WTC11 (cell line): ENCODE data around the gene TEKT2. TPM values are rescaled to one million over a fixed set of nuclear protein-coding genes. Genes with fewer than 3 reads are reported as not detected.

Experiments
- ATAC-seq: fragments of 200-7000 bp; cut with Tn5 transposase; 2 replicates; pipeline ENCODE4 v1.10.0; 2021; ENCODE audit warnings: mild to moderate bottlenecking, moderate library complexity
- Bru-seq: library from RNA; stranded (reverse); fragments of 400-500 nt; gene quantifications from one replicate; lab custom pipeline; 2021; lab: Mats Ljungman, UMichigan
- CTCF ChIA-PET: fragments of 300-600 bp; sonication (Branson Sonifier 250); formaldehyde crosslinking; loops from one replicate; lab custom pipeline; 2021; ENCODE audit warnings: antibody characterized with exemption; lab: Charles Lee
- POLR2A ChIA-PET: fragments of 350-600 bp; sonication (Branson Sonifier 250); formaldehyde crosslinking; loops from one replicate; lab custom pipeline; 2021; ENCODE audit warnings: antibody characterized with exemption; lab: Charles Lee
- DNase-seq: peaks from one replicate; pipeline ENCODE4 v3.0.0; 2021; ENCODE audit warnings: low spot score
- H3K27ac Mint-ChIP-seq: 2 replicates; pipeline ENCODE4 v1.8.0; 2021; ENCODE audit warnings: mixed read lengths
- H3K27me3 Mint-ChIP-seq: 2 replicates; pipeline ENCODE4 v1.8.0; 2021; ENCODE audit warnings: low read depth, mild to moderate bottlenecking, moderate library complexity, mixed read lengths
- H3K36me3 Mint-ChIP-seq: 2 replicates; pipeline ENCODE4 v1.8.0; 2021; ENCODE audit warnings: mixed read lengths
- H3K4me1 Mint-ChIP-seq: 2 replicates; pipeline ENCODE4 v1.8.0; 2022; ENCODE audit warnings: mixed read lengths
- H3K4me3 Mint-ChIP-seq: 2 replicates; pipeline ENCODE4 v1.8.0; 2021; ENCODE audit warnings: mild to moderate bottlenecking, moderate library complexity, mixed read lengths
- H3K9me3 Mint-ChIP-seq: 2 replicates; pipeline ENCODE4 v1.8.0; 2021; ENCODE audit warnings: mixed read lengths
- AFF4 ChIP-seq: sonication (generic); formaldehyde crosslinking; IDR thresholded peaks from 2 replicates; pipeline ENCODE4 v1.8.1; 2023; ENCODE audit warnings: mild to moderate bottlenecking, missing genetic modification reagents, borderline replicate concordance
- CREM ChIP-seq: sonication (generic); formaldehyde crosslinking; IDR thresholded peaks from 2 replicates; pipeline ENCODE4 v1.8.1; 2022; ENCODE audit warnings: mild to moderate bottlenecking, missing genetic modification reagents, moderate library complexity
- GABPB1 ChIP-seq: sonication (generic); formaldehyde crosslinking; IDR thresholded peaks from 2 replicates; pipeline ENCODE4 v1.8.1; 2023; ENCODE audit warnings: mild to moderate bottlenecking, missing genetic modification reagents
- HMGA2 ChIP-seq: fragments of 250-450 bp; sonication (Bioruptor Pico); IDR thresholded peaks from 2 replicates; pipeline ENCODE4 v1.4.0; 2021; ENCODE audit warnings: mild to moderate bottlenecking, moderate library complexity
- OVOL2 ChIP-seq: fragments of 250-450 bp; sonication (Bioruptor Pico); IDR thresholded peaks from 2 replicates; pipeline ENCODE4 v1.9.0; 2021; ENCODE audit warnings: mild to moderate bottlenecking, borderline replicate concordance
- ZNF121 ChIP-seq: sonication (generic); formaldehyde crosslinking; IDR thresholded peaks from 2 replicates; pipeline ENCODE4 v1.8.0; 2023; ENCODE audit warnings: missing genetic modification reagents
- ZNF281 ChIP-seq: sonication (generic); formaldehyde crosslinking; IDR thresholded peaks from 2 replicates; pipeline ENCODE4 v1.8.0; 2023; ENCODE audit warnings: mild to moderate bottlenecking, missing genetic modification reagents
- ZNF396 ChIP-seq: fragments of 250-450 bp; sonication (Bioruptor Pico); IDR thresholded peaks from 2 replicates; pipeline ENCODE4 v1.8.0; 2021; ENCODE audit warnings: mild to moderate bottlenecking, moderate library complexity, borderline replicate concordance
- long read RNA-seq, 3 experiments: library from RNA in 1 of 3; library from capped mRNA in 1 of 3; library from polyadenylated mRNA in 1 of 3; unstranded in 2 of 3; stranded (forward) in 1 of 3; transcript quantifications; one replicate each; pipeline ENCODE4 v2.0.0, GENCODE V29; 2021
- total RNA-seq: library from RNA; stranded (reverse); gene quantifications from 3 replicates; pipeline ENCODE4 v1.2.3, GENCODE V29; 2021
- TF ChIP-seq, protein P1 (sequence below): fragments of 250-450 bp; sonication (Bioruptor Pico); IDR thresholded peaks from 2 replicates; pipeline ENCODE4 v1.8.0; 2021; ENCODE audit warnings: mild to moderate bottlenecking
- TF ChIP-seq, protein P2 (sequence below): sonication (generic); formaldehyde crosslinking; IDR thresholded peaks from 2 replicates; pipeline ENCODE4 v1.8.1; 2023; ENCODE audit warnings: mild to moderate bottlenecking, missing genetic modification reagents
- TF ChIP-seq, protein P3 (sequence below): fragments of 250-450 bp; sonication (Bioruptor Pico); IDR thresholded peaks from 2 replicates; pipeline ENCODE4 v1.9.0; 2021; ENCODE audit warnings: mild to moderate bottlenecking

Gene TEKT2, protein sequence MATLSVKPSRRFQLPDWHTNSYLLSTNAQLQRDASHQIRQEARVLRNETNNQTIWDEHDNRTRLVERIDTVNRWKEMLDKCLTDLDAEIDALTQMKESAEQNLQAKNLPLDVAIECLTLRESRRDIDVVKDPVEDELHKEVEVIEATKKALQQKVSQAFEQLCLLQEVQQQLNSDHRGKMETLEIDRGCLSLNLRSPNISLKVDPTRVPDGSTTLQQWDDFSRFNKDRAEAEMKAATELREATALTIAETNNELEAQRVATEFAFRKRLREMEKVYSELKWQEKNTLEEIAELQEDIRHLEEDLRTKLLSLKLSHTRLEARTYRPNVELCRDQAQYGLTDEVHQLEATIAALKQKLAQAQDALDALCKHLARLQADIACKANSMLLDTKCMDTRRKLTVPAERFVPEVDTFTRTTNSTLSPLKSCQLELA
- total RNA-seq (1.9 to 2.5 TPM (median 2.0 TPM) in 3 replicates), Bru-seq, nascent RNA (percentile 35 among the genes with signal in this experiment)
- long read RNA-seq, experiment 1, partial matches to known transcripts = 0 of 3 reads
- long read RNA-seq, experiment 1, other reads (novel, unspliced or antisense) = 0 of 3 reads
- long read RNA-seq, experiment 2, partial matches to known transcripts = 1 of 1 reads
- long read RNA-seq, experiment 2, other reads (novel, unspliced or antisense) = 0 of 1 reads
- long read RNA-seq, experiment 3 = 0 reads

DNA sequence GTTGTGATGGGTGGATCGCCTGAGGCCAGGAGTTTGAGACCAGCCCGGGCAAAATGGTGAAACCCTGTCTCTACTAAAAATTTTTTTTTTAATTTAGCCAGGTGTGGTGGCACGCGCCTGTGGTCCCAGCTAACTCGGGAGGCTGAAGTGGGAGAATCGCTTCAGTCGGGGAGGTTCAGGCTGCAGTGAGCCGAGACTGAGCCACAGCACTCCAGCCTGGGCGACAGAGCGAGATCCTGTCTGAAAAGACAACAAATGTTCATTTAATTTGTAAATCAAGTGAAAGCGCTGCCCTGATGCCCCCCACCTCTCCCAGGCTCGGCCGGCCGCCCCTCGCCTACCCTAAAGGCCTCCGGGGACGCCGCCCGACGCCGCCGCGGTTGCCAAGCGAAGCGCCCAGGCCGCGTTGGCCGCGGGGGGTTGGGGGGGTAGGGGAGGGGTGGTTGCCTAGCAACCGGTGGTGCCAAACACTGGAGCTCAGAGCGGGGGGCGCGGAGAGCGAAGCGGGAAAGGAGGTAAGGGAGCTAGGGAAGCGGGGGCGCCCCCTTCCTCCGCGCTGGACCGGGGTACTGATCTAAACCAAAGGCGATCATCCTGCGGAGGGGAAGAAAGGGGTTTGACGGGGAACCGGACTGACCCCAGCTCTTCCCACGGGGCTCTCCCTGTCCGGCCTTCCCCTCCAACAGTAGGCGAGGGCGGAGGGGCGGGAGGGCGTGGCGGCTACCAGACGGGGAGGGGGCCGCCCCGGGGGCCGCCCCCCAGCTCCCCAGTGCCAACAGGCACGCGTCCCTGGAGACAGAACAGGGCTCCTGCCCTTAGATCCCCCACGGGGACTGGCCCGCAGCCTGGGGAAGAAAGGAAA, at the start of gene TEKT2:
TEKT2 (plus strand) TSS at position 460 of the 862 bp plus-strand sequence. CDS start 828 bp downstream, outside the sequence.
- Mint-ChIP-seq H3K36me3 (no peaks in the 10 kb centered on the region), H3K4me3 (peak within 1 kb of the TSS; percentile 66)
- peak; percentile 87 for DNase-seq
- POLR2A ChIA-PET = interaction anchor here (1.8 kb wide), 2 partner anchors 13 to 153 kb away, joined by 8 to 9 read pairs; partner anchors contain the start of gene AGO3
- TF ChIP-seq AFF4 (CRISPR knock-in tag) (no peak), CREM (CRISPR knock-in tag) (no peak), ZNF281 (CRISPR knock-in tag) (0 out of 2 replicates have a peak, but pooled peaks have one; percentile 44), ZNF121 (CRISPR knock-in tag) (peak; percentile 90)
- TF ChIP-seq, protein P1, sequence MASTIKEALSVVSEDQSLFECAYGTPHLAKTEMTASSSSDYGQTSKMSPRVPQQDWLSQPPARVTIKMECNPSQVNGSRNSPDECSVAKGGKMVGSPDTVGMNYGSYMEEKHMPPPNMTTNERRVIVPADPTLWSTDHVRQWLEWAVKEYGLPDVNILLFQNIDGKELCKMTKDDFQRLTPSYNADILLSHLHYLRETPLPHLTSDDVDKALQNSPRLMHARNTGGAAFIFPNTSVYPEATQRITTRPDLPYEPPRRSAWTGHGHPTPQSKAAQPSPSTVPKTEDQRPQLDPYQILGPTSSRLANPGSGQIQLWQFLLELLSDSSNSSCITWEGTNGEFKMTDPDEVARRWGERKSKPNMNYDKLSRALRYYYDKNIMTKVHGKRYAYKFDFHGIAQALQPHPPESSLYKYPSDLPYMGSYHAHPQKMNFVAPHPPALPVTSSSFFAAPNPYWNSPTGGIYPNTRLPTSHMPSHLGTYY (CRISPR knock-in tag) = no peak
- TF ChIP-seq, all 79 proteins: peak for 2
- peaks cover 2% of the 10 kb centered on the region for H3K27me3 Mint-ChIP-seq
- no peaks in the 10 kb centered on the region for H3K9me3 Mint-ChIP-seq
- CTCF ChIA-PET = interaction anchor here (0.6 to 1.6 kb wide), 10 partner anchors 13 to 278 kb away, joined by 3 to 11 read pairs (median 4); partner anchors contain the start of genes AGO1, SH3D21 and TRAPPC3
- H3K4me1 Mint-ChIP-seq = peaks cover 8% of the 10 kb centered on the region
- no peak within 1 kb of the TSS for H3K27ac Mint-ChIP-seq
- peak; percentile 49 for ATAC-seq

DNA sequence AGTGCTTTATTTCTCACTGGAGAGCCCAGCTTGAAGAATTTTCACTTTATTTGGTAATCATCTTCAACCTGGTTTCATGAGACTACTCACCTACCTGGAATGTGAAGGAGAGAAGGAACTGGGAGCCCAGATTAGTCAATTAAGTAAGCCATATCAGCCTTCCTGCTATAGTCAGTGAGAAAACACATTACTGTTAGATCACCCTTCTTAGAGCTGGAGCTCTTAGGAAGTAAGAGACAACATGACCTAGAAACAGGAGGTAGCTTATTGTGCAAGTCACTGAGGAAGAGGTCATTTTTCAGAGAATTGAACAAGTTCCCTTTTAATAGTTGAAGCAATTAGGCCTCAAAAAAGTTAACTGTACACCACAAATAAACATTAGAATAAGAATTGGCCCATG, 49.2 kb upstream of the TEKT2 start:
- no peak for DNase-seq

More for the DNA sequence above, 49.2 kb upstream of the TEKT2 start:
- Mint-ChIP-seq H3K4me1 (no peaks in the 10 kb centered on the region), H3K4me3 (no peak overlapping the region), H3K27ac (no peak overlapping the region), H3K36me3 (peaks cover 26% of the 10 kb centered on the region), H3K27me3 (no peaks in the 10 kb centered on the region), H3K9me3 (peaks cover 7% of the 10 kb centered on the region; the same call in 1 of the 2 replicates)
- ATAC-seq = no peak
- CTCF ChIA-PET = no interaction called here
- TF ChIP-seq, protein P2, sequence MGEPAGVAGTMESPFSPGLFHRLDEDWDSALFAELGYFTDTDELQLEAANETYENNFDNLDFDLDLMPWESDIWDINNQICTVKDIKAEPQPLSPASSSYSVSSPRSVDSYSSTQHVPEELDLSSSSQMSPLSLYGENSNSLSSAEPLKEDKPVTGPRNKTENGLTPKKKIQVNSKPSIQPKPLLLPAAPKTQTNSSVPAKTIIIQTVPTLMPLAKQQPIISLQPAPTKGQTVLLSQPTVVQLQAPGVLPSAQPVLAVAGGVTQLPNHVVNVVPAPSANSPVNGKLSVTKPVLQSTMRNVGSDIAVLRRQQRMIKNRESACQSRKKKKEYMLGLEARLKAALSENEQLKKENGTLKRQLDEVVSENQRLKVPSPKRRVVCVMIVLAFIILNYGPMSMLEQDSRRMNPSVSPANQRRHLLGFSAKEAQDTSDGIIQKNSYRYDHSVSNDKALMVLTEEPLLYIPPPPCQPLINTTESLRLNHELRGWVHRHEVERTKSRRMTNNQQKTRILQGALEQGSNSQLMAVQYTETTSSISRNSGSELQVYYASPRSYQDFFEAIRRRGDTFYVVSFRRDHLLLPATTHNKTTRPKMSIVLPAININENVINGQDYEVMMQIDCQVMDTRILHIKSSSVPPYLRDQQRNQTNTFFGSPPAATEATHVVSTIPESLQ = no peak
- TF ChIP-seq, protein P3, sequence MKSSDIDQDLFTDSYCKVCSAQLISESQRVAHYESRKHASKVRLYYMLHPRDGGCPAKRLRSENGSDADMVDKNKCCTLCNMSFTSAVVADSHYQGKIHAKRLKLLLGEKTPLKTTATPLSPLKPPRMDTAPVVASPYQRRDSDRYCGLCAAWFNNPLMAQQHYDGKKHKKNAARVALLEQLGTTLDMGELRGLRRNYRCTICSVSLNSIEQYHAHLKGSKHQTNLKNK (CRISPR knock-in tag) = no peak
- no peak for TF ChIP-seq GABPB1 (CRISPR knock-in tag)
- TF ChIP-seq OVOL2 = no peak
- no peak for TF ChIP-seq HMGA2 (CRISPR knock-in tag)
- no peak for TF ChIP-seq ZNF396 (CRISPR knock-in tag)
- POLR2A ChIA-PET = no interaction called here
